Liver (tissue), 9 donors: ENCODE data around the gene LCA5L. TPM values are rescaled to one million over a fixed set of nuclear protein-coding genes. Genes with fewer than 3 reads are reported as not detected.

Experiments used
- DNase-seq: peaks from one replicate; pipeline ENCODE4 v3.0.0-alpha.2; 2017; ENCODE audit warnings: low spot score
- H3K27ac ChIP-seq, 2 donors: one replicate each; pipeline ENCODE4 v1.7.0; 2013; ENCODE audit warnings: inconsistent platforms in 2 of 2, low read length in 2 of 2, control low read depth in 1 of 2, low read depth in 1 of 2, mild to moderate bottlenecking in 1 of 2
- H3K27me3 ChIP-seq, 4 donors: one replicate each; pipeline versions ENCODE4 v1.6.1 to v1.7.0; 2013; ENCODE audit warnings: low read length in 3 of 4, inconsistent platforms in 1 of 4, mild to moderate bottlenecking in 1 of 4, moderate library complexity in 1 of 4; ENCODE audit not compliant: control insufficient read depth in 4 of 4, insufficient read depth in 4 of 4
- H3K36me3 ChIP-seq, 4 donors: one replicate each; pipeline versions ENCODE4 v1.6.1 to v1.7.0; 2013; ENCODE audit warnings: low read length in 3 of 4, mild to moderate bottlenecking in 3 of 4, low read depth in 1 of 4, moderate library complexity in 1 of 4; ENCODE audit not compliant: control insufficient read depth in 4 of 4, insufficient read depth in 3 of 4
- H3K4me1 ChIP-seq, 4 donors: one replicate each; pipeline versions ENCODE4 v1.6.1 to v1.7.0; 2013; ENCODE audit warnings: low read length in 3 of 4, mild to moderate bottlenecking in 3 of 4, moderate library complexity in 1 of 4; ENCODE audit not compliant: control insufficient read depth in 4 of 4, insufficient read depth in 4 of 4
- H3K4me3 ChIP-seq, 3 donors: one replicate each; pipeline versions ENCODE4 v1.6.1 to v1.7.0; 2013; ENCODE audit warnings: low read length in 3 of 3, control low read depth in 1 of 3, low read depth in 1 of 3, mild to moderate bottlenecking in 1 of 3
- H3K9ac ChIP-seq, 2 donors: one replicate each; pipeline ENCODE4 v1.7.0; 2013; ENCODE audit warnings: low read length in 2 of 2, mild to moderate bottlenecking in 2 of 2, moderate library complexity in 2 of 2, control low read depth in 1 of 2, low read depth in 1 of 2
- H3K9me3 ChIP-seq, 4 donors: one replicate each; pipeline versions ENCODE4 v1.6.1 to v1.7.0; 2013; ENCODE audit warnings: low read length in 3 of 4; ENCODE audit not compliant: control insufficient read depth in 4 of 4
- CTCF ChIP-seq: fragments of 150-350 bp; IDR thresholded peaks from 2 replicates; pipeline ENCODE4 v1.5.1; 2017; ENCODE audit warnings: improper control_type of control experiment, low read depth, low read length; ENCODE audit not compliant: missing input control
- EGR1 ChIP-seq, 2 donors: IDR thresholded peaks; 2 replicates each; pipeline ENCODE4 v1.6.1; 2016 to 2018; ENCODE audit warnings: antibody characterized with exemption in 2 of 2, low read depth in 2 of 2
- HNF4A ChIP-seq, 2 donors: conservative IDR thresholded peaks; 2 replicates each; pipeline ENCODE4 v1.6.1; 2016; ENCODE audit warnings: antibody characterized with exemption in 2 of 2, mild to moderate bottlenecking in 2 of 2
- HNF4G ChIP-seq: IDR thresholded peaks from 2 replicates; pipeline ENCODE4 v1.6.1; 2016; ENCODE audit warnings: antibody characterized with exemption
- RAD21 ChIP-seq, 2 donors: IDR thresholded peaks; 2 replicates each; pipeline ENCODE4 v1.6.1; 2016; ENCODE audit warnings: antibody characterized with exemption in 2 of 2, mild to moderate bottlenecking in 2 of 2
- RXRA ChIP-seq, 2 donors: IDR thresholded peaks; 2 replicates each; pipeline ENCODE4 v1.6.1; 2017 to 2018; ENCODE audit warnings: antibody characterized with exemption in 2 of 2, mild to moderate bottlenecking in 1 of 2
- SP1 ChIP-seq: IDR thresholded peaks from 2 replicates; pipeline ENCODE4 v1.6.1; 2018; ENCODE audit warnings: antibody characterized with exemption, mild to moderate bottlenecking
- WGBS: extraction: QIAGEN DNeasy Blood & Tissue Kit; methylation state at CpG from one replicate; pipeline ENCODE4 v1.1.7; 2013; 5-methylcytosine and 5-hydroxymethylcytosine counted together
- polyA plus RNA-seq, 2 donors: library from polyadenylated mRNA; stranded (reverse) in 1 of 2; unstranded in 1 of 2; fragments of 200-250 nt in 1 of 2; fragments of >200 nt in 1 of 2; fragmentation: Nextera tagmentation in 1 of 2; extraction: Ambion mirVana in 1 of 2; gene quantifications; one replicate each; pipeline versions ENCODE4 v1.2.1 to v1.2.3, GENCODE V29; 2013 to 2015
- total RNA-seq, 2 donors: library from RNA; depleted of rRNA; stranded (reverse); fragments of >200 nt; gene quantifications; one replicate each; pipeline ENCODE4 v1.2.3, GENCODE V29; 2014
- TF ChIP-seq, protein P1 (sequence below): IDR thresholded peaks from 2 replicates; pipeline ENCODE4 v1.6.1; 2016; ENCODE audit warnings: antibody characterized with exemption
- TF ChIP-seq, protein P2 (sequence below): IDR thresholded peaks from 2 replicates; pipeline ENCODE4 v1.6.1; 2016; ENCODE audit warnings: antibody characterized with exemption, mild to moderate bottlenecking
- donor health status: healthy.
- donor health status: healthy.
- donor health status: healthy.
- donor health status: healthy.
- donor health status: healthy.

The LCA5L gene
- total and polyA plus RNA-seq, 4 donors, result 0.19 to 1.6 (median 0.99) TPM

DNA sequence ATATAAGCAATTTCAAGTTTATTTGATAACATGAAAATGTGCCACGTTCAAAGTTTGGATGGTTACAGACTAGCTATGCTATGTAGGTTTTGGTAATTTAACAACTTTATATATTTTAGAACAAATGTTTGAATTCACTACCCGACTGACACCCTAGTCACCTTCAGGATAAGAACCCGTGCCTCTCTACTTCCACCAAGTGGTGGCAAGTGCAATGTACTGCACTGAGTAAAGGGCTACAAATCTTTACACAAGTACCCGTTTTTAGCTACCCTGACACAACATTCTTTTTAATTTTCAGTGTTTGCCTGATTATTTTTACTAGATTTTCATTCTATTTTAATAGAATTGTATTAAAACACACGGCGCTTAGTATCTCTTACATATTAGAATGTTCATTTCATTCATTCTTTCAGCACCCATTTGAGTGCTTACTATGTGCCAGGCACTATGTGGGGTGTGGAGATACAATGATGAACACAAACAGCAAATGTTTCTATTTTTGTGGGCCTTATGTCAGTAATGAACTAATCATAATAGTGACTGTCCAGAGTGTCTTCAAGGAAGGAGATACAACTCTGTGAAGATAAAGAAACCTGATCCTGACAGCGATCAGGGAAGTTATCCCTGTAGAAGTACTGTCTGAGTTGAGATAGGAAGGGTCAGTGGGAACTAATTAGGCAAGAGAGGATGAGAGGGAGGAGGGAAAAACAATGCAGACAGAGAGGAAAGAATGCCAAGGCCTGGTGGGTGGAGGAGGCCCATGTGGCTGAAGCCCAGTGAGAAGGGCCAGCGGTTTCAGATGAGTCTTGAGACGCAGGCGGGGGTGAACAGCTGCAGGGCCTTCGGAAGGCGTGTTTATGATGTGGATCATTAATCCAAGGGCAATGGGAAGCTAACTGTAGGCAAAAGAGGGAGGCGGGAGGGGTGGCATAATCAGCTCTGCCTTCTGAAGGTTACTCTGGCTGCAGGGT lies 3.8 kb downstream of the LCA5L start:
- Histone ChIP-seq H3K9ac (no peak overlapping the region), H3K4me1 (peaks cover 2 to 16% (median 9%) of the 10 kb centered on the region in 4 donors), H3K9me3 (no peaks in the 10 kb centered on the region), H3K4me3 (no peak overlapping the region), H3K36me3 (no peaks in the 10 kb centered on the region), H3K27me3 (no peaks in the 10 kb centered on the region), H3K27ac (no peak overlapping the region)
- WGBS, result 54% methylated on average over 13 of the region's 13 CpGs
- TF ChIP-seq RAD21 (IDR thresholded peaks at IDR 0.05) (peak; percentile 70 to 80), EGR1 (IDR thresholded peaks at IDR 0.05; ENCODE audit: low read depth in 2 of 2) (no peak), CTCF (peak; percentile 62)
- DNase-seq, result no peak

GRCh38 chr21:39439232-39439631 lies 6.3 kb downstream of the LCA5L start:
- no peak overlapping the region for H3K4me3 ChIP-seq
- no peaks in the 10 kb centered on the region for H3K27me3 ChIP-seq
- WGBS, result 31% methylated on average over 1 of the region's 1 CpG
- no peak overlapping the region for H3K9ac ChIP-seq
- no peaks in the 10 kb centered on the region for H3K36me3 ChIP-seq
- no peak for DNase-seq
- TF ChIP-seq HNF4G (no peak), RXRA (IDR thresholded peaks at IDR 0.05) (no peak)
- TF ChIP-seq, protein P1, sequence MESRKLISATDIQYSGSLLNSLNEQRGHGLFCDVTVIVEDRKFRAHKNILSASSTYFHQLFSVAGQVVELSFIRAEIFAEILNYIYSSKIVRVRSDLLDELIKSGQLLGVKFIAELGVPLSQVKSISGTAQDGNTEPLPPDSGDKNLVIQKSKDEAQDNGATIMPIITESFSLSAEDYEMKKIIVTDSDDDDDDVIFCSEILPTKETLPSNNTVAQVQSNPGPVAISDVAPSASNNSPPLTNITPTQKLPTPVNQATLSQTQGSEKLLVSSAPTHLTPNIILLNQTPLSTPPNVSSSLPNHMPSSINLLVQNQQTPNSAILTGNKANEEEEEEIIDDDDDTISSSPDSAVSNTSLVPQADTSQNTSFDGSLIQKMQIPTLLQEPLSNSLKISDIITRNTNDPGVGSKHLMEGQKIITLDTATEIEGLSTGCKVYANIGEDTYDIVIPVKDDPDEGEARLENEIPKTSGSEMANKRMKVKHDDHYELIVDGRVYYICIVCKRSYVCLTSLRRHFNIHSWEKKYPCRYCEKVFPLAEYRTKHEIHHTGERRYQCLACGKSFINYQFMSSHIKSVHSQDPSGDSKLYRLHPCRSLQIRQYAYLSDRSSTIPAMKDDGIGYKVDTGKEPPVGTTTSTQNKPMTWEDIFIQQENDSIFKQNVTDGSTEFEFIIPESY, result no peak
- H3K9me3 ChIP-seq, result no peaks in the 10 kb centered on the region
- no peaks in the 10 kb centered on the region for H3K4me1 ChIP-seq
- no peak overlapping the region for H3K27ac ChIP-seq

GRCh38 chr21:39434950-39435349 lies 10.6 kb downstream of the LCA5L start:
- DNase-seq, result no peak
- 70% methylated on average over 4 of the region's 4 CpGs for WGBS
- H3K27ac ChIP-seq, result no peak overlapping the region
- H3K4me1 ChIP-seq, result no peaks in the 10 kb centered on the region
- H3K9ac ChIP-seq, result no peak overlapping the region
- H3K27me3 ChIP-seq, result no peaks in the 10 kb centered on the region
- TF ChIP-seq CTCF (no peak), HNF4A (conservative IDR thresholded peaks at IDR 0.05) (no peak), HNF4G (no peak), SP1 (no peak)
- TF ChIP-seq, protein P2, sequence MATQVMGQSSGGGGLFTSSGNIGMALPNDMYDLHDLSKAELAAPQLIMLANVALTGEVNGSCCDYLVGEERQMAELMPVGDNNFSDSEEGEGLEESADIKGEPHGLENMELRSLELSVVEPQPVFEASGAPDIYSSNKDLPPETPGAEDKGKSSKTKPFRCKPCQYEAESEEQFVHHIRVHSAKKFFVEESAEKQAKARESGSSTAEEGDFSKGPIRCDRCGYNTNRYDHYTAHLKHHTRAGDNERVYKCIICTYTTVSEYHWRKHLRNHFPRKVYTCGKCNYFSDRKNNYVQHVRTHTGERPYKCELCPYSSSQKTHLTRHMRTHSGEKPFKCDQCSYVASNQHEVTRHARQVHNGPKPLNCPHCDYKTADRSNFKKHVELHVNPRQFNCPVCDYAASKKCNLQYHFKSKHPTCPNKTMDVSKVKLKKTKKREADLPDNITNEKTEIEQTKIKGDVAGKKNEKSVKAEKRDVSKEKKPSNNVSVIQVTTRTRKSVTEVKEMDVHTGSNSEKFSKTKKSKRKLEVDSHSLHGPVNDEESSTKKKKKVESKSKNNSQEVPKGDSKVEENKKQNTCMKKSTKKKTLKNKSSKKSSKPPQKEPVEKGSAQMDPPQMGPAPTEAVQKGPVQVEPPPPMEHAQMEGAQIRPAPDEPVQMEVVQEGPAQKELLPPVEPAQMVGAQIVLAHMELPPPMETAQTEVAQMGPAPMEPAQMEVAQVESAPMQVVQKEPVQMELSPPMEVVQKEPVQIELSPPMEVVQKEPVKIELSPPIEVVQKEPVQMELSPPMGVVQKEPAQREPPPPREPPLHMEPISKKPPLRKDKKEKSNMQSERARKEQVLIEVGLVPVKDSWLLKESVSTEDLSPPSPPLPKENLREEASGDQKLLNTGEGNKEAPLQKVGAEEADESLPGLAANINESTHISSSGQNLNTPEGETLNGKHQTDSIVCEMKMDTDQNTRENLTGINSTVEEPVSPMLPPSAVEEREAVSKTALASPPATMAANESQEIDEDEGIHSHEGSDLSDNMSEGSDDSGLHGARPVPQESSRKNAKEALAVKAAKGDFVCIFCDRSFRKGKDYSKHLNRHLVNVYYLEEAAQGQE, result no peak
- H3K9me3 ChIP-seq, result no peaks in the 10 kb centered on the region
- no peaks in the 10 kb centered on the region for H3K36me3 ChIP-seq
- H3K4me3 ChIP-seq, result no peak overlapping the region
